GM04503 (cell line): Measurements from ENCODE around the gene BCAP29.

ENCODE experiments used
- DNase-seq: peaks from one replicate; pipeline ENCODE4 v3.0.0-alpha.2; 2012; ENCODE audit warnings: low read depth

The BCAP29 gene

DNA sequence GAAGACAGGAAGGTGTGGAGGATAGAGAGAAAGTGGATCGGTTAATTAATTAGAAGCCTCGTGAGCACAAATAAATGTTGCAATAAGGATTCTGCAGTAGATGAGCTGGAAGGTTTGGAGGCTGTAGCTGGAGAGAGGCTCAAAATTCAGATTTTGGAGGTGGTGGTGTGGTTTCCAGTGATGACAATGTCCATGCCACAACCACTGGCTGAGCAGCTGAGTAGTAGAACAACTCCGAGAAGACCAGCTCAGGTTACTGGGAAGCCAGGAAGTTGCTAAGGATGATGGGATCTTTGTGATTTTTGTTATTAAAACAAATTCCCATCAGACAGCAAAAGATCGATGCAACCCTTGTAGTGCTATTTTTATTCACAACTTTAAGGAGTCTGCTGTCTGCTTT, 88.2 kb downstream of the BCAP29 start:
- no peak for DNase-seq
